PC-3 (cell line): ENCODE measurements around the gene MYOF. TPM values are rescaled to one million over a fixed set of nuclear protein-coding genes. Genes with fewer than 3 reads are reported as not detected.

ENCODE experiments used
- ATAC-seq: fragments of 200-7000 bp; cut with Tn5 transposase; 2 replicates; pipeline ENCODE4 v1.9.1; 2020; ENCODE audit warnings: mild to moderate bottlenecking, moderate library complexity
- BruUV-seq: library from RNA; stranded (reverse); fragments of 400-500 nt; replicated peaks from 2 replicates; lab custom pipeline; 2021; lab: Mats Ljungman, UMichigan
- CTCF ChIA-PET: fragments of 300-600 bp; sonication (Branson Sonifier 250); formaldehyde crosslinking; loops from one replicate; lab custom pipeline; 2022; ENCODE audit warnings: antibody characterized with exemption; lab: Charles Lee
- POLR2A ChIA-PET: fragments of 300-600 bp; sonication (Branson Sonifier 250); formaldehyde crosslinking; loops from one replicate; lab custom pipeline; 2022; ENCODE audit warnings: antibody characterized with exemption; ENCODE audit not compliant: unreplicated experiment; lab: Charles Lee
- DNase-seq: peaks from one replicate; pipeline ENCODE4 v3.0.0-alpha.2; 2015
- H2AFZ ChIP-seq: fragments of 300-600 bp; sonication (generic); 2 replicates; pipeline ENCODE4 v1.6.0; 2016; ENCODE audit warnings: antibody characterized with exemption, low read length
- H3F3A ChIP-seq: fragments of 300-600 bp; sonication (generic); one replicate; pipeline ENCODE4 v1.6.0; 2017; ENCODE audit warnings: antibody characterized with exemption, low read length, control low read depth, mild to moderate bottlenecking; ENCODE audit not compliant: unreplicated experiment
- H3K27ac ChIP-seq: fragments of 300-600 bp; sonication (generic); 2 replicates; pipeline ENCODE4 v1.5.1; 2016; ENCODE audit warnings: mild to moderate bottlenecking, low read length
- H3K27me3 ChIP-seq: fragments of 300-600 bp; sonication (generic); 2 replicates; pipeline ENCODE4 v1.6.1; 2016; ENCODE audit warnings: low read length, mixed read lengths
- H3K36me3 ChIP-seq: fragments of 300-600 bp; sonication (generic); 2 replicates; pipeline ENCODE4 v1.6.1; 2016; ENCODE audit warnings: low read depth, mixed run types, low read length, mixed read lengths
- H3K4me1 ChIP-seq: fragments of 300-600 bp; sonication (generic); 2 replicates; pipeline ENCODE4 v1.5.1; 2016; ENCODE audit warnings: low read length; ENCODE audit not compliant: insufficient read depth
- H3K4me2 ChIP-seq: fragments of 300-600 bp; sonication (generic); 2 replicates; pipeline ENCODE4 v1.6.0; 2016; ENCODE audit warnings: low read length
- H3K4me3 ChIP-seq: fragments of 300-600 bp; sonication (generic); 2 replicates; pipeline ENCODE4 v1.5.1; 2016; ENCODE audit warnings: mild to moderate bottlenecking, low read length, mixed read lengths
- H3K79me2 ChIP-seq: fragments of 300-600 bp; sonication (generic); 2 replicates; pipeline ENCODE4 v1.6.1; 2017; ENCODE audit warnings: low read length, mixed read lengths
- H3K9ac ChIP-seq: fragments of 300-600 bp; sonication (generic); 2 replicates; pipeline ENCODE4 v1.6.0; 2016; ENCODE audit warnings: mild to moderate bottlenecking, low read length
- H3K9me2 ChIP-seq: fragments of 300-600 bp; sonication (generic); replicated peaks from 2 replicates; pipeline ENCODE4 v1.6.1; 2016; ENCODE audit warnings: mixed run types, low read length, mixed read lengths
- H3K9me3 ChIP-seq: fragments of 300-600 bp; sonication (generic); 2 replicates; pipeline ENCODE4 v1.6.1; 2016; ENCODE audit warnings: low read length, mixed read lengths
- H4K20me1 ChIP-seq: fragments of 300-600 bp; sonication (generic); 2 replicates; pipeline ENCODE4 v1.6.1; 2016; ENCODE audit warnings: low read length, mixed read lengths
- CTCF ChIP-seq: fragments of 300-600 bp; sonication (generic); conservative IDR thresholded peaks from 2 replicates; pipeline ENCODE4 v1.5.1; 2017; ENCODE audit warnings: antibody characterized with exemption, low read depth, mild to moderate bottlenecking, low read length
- EZH2 ChIP-seq: fragments of 300-600 bp; sonication (generic); IDR thresholded peaks from one replicate; pipeline ENCODE4 v1.6.1; 2017; ENCODE audit warnings: antibody characterized with exemption, mild to moderate bottlenecking, low read length; ENCODE audit not compliant: unreplicated experiment
- EZH2phosphoT487 ChIP-seq: fragments of 300-600 bp; sonication (generic); IDR thresholded peaks from 2 replicates; pipeline ENCODE4 v1.6.1; 2018; ENCODE audit warnings: mild to moderate bottlenecking, antibody characterized with exemption, low read length, borderline replicate concordance
- intact Hi-C: fragments of 100-400 bp; cut with micrococcal nuclease; formaldehyde crosslinking; loops from 2 replicates; pipeline ENCODE4 v1.9.0; 2023
- total RNA-seq: library from RNA; depleted of rRNA; stranded (reverse); fragments of >200 nt; gene quantifications from 2 replicates; pipeline ENCODE4 v1.2.3, GENCODE V29; 2014

Gene MYOF
- total RNA-seq, 1 experiment from 2014 or later, result 174 TPM

DNA sequence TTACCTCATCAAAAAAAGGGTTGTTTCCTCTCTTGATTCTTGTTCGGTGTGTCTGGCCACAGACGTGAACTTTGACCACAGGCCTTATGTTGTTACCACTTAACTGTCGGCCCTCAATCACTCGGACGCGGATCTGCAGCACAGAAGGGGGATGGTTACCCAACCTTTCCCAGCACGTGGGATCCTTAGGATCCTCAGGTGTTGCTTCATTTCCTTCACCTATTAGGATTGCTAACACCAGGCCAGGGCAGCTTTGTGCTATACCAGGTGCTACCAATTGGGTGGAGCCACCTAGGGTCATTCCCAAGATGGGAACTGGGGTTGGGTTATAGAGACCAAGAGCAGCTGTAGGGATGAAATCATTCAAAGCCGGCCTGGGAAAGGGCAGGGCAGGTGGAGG is 73.4 kb downstream of the MYOF start:
- no peak for DNase-seq
- H3K9me2 ChIP-seq, result no peaks in the 10 kb centered on the region
- no peak overlapping the region for H3K27ac ChIP-seq
- peaks cover 47% of the 10 kb centered on the region for H3K36me3 ChIP-seq
- no peaks in the 10 kb centered on the region for H3K9me3 ChIP-seq
- H3K4me1 ChIP-seq, result no peaks in the 10 kb centered on the region
- ChIA-PET CTCF (no interaction called here), POLR2A (no interaction called here)
- no peak overlapping the region for H2AFZ ChIP-seq
- H3F3A ChIP-seq, result no peaks in the 10 kb centered on the region
- no peaks in the 10 kb centered on the region for H3K79me2 ChIP-seq
- no peak overlapping the region for H3K4me3 ChIP-seq
- TF ChIP-seq EZH2 (no peak), CTCF (no peak), EZH2phosphoT487 (no peak)
- ATAC-seq, result no peak
- intact Hi-C loops, result no loop called here
- no TSS peak for BruUV-seq
- no peak overlapping the region for H3K4me2 ChIP-seq
- H3K27me3 ChIP-seq, result no peaks in the 10 kb centered on the region
- H4K20me1 ChIP-seq, result no peaks in the 10 kb centered on the region
- H3K9ac ChIP-seq, result no peak overlapping the region

DNA sequence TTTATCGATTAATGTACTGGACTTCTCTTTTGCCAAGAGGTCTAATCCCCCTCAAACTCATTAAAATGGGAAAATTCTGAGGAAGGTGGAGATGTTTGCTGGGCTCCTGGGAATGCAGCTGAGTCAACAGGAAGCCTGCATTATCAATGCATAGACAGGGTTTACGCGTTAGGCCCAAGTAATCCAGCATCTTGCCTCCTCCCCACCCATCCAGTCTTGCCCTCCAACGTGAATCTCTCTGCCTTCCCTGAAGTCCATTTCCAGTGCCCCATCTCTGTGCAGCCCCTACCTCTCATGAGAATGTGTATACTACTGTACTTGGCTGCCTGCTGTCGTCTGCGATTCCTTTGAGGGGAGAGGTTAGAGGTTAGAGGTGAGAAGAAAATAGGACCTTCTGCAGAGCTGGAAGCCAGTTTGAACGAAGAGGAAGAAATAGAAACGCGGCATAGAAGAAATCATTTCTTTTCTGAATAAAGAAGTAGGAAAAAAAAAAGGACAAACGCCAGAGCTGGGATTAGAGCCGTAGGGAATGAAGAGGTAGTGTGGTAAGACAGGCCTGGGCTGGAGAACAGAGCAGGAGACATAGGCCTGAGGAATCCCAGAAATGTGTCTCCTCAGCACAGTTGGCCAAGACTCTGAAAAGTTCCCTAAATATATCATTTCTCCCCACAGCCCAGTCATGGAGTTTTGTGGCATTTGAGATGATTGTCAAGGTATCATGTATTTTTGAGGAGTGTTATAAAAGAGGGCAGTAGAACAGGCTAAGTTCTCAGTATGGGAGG is 75.6 kb downstream of the MYOF start:
- Histone ChIP-seq H3K9me2 (no peaks in the 10 kb centered on the region), H3K79me2 (no peaks in the 10 kb centered on the region), H4K20me1 (no peaks in the 10 kb centered on the region), H3K4me3 (no peak overlapping the region), H3K9ac (no peak overlapping the region), H3K36me3 (peaks cover 62% of the 10 kb centered on the region), H3F3A (no peaks in the 10 kb centered on the region), H2AFZ (no peak overlapping the region), H3K27me3 (no peaks in the 10 kb centered on the region), H3K4me1 (no peaks in the 10 kb centered on the region), H3K9me3 (no peaks in the 10 kb centered on the region), H3K4me2 (no peak overlapping the region), H3K27ac (no peak overlapping the region)
- ATAC-seq, result no peak
- TF ChIP-seq CTCF (no peak), EZH2phosphoT487 (no peak), EZH2 (no peak)
- BruUV-seq, result no TSS peak
- intact Hi-C loops, result no loop called here
- CTCF ChIA-PET, result no interaction called here
- DNase-seq, result no peak
- POLR2A ChIA-PET, result no interaction called here

- BruUV-seq, result no TSS peak
- H2AFZ ChIP-seq, result no peak overlapping the region
- no peaks in the 10 kb centered on the region for H3K79me2 ChIP-seq
- no peak overlapping the region for H3K4me2 ChIP-seq
- intact Hi-C loops, result no loop called here
- ChIA-PET CTCF (no interaction called here), POLR2A (no interaction called here)
- no peak overlapping the region for H3K4me3 ChIP-seq
- H3K4me1 ChIP-seq, result no peaks in the 10 kb centered on the region
- no peak for TF ChIP-seq CTCF
- no peak for TF ChIP-seq EZH2
- no peak for TF ChIP-seq EZH2phosphoT487
- no peaks in the 10 kb centered on the region for H4K20me1 ChIP-seq
- no peak overlapping the region for H3K27ac ChIP-seq
- ATAC-seq (no peak), DNase-seq (no peak)
- H3K9me3 ChIP-seq, result no peaks in the 10 kb centered on the region
- no peak overlapping the region for H3K9ac ChIP-seq
- no peaks in the 10 kb centered on the region for H3K27me3 ChIP-seq
- peaks cover 68% of the 10 kb centered on the region for H3K36me3 ChIP-seq
- no peaks in the 10 kb centered on the region for H3K9me2 ChIP-seq
- H3F3A ChIP-seq, result no peaks in the 10 kb centered on the region
Measured at GRCh38 chr10:93404048-93404354, 78.1 kb downstream of the MYOF start.
